Lung (tissue), 12 donors: ENCODE data around the gene PXMP2. TPM values are rescaled to one million over a fixed set of nuclear protein-coding genes. Genes with fewer than 3 reads are reported as not detected.

ENCODE experiments used
- ATAC-seq: fragments of 200-7000 bp; cut with Tn5 transposase; one replicate; pipeline ENCODE4 v1.9.1; 2020; ENCODE audit warnings: moderate number of reproducible peaks; ENCODE audit not compliant: insufficient read depth, low FRiP score
- DNase-seq, 3 donors: peaks; one replicate each; pipeline ENCODE4 v3.0.0-alpha.2; 2013 to 2017
- H3K27ac ChIP-seq, 2 donors: one replicate each; pipeline ENCODE4 v1.5.1; 2013; ENCODE audit warnings: mild to moderate bottlenecking in 2 of 2, moderate library complexity in 2 of 2, control low read depth in 1 of 2, inconsistent platforms in 1 of 2, low read depth in 1 of 2, low read length in 1 of 2
- H3K27me3 ChIP-seq, 3 donors: one replicate each; pipeline ENCODE4 v1.5.1; 2013; ENCODE audit warnings: low read length in 2 of 3; ENCODE audit not compliant: control insufficient read depth in 3 of 3, insufficient read depth in 3 of 3
- H3K36me3 ChIP-seq, 4 donors: one replicate each; pipeline ENCODE4 v1.5.1; 2013; ENCODE audit warnings: low read length in 4 of 4, mild to moderate bottlenecking in 1 of 4, moderate library complexity in 1 of 4; ENCODE audit not compliant: control insufficient read depth in 4 of 4, insufficient read depth in 4 of 4
- H3K4me1 ChIP-seq, 5 donors: one replicate each; pipeline ENCODE4 v1.5.1; 2013; ENCODE audit warnings: low read length in 5 of 5, mild to moderate bottlenecking in 2 of 5, moderate library complexity in 1 of 5; ENCODE audit not compliant: control insufficient read depth in 5 of 5, insufficient read depth in 5 of 5
- H3K4me3 ChIP-seq: one replicate; pipeline ENCODE4 v1.5.1; 2013; ENCODE audit warnings: mild to moderate bottlenecking, control low read depth, moderate library complexity
- H3K9ac ChIP-seq, 2 donors: one replicate each; pipeline ENCODE4 v1.5.1; 2013; ENCODE audit warnings: low read length in 2 of 2, control low read depth in 1 of 2; ENCODE audit not compliant: insufficient read depth in 1 of 2
- H3K9me3 ChIP-seq, 4 donors: one replicate each; pipeline ENCODE4 v1.5.1; 2013; ENCODE audit warnings: low read length in 3 of 4, mild to moderate bottlenecking in 1 of 4, moderate library complexity in 1 of 4; ENCODE audit not compliant: control insufficient read depth in 4 of 4, insufficient read depth in 3 of 4
- WGBS, 2 donors: extraction: QIAGEN DNeasy Blood & Tissue Kit; methylation state at CpG; one replicate each; pipeline ENCODE4 v1.1.7; 2013; 5-methylcytosine and 5-hydroxymethylcytosine counted together
- polyA plus RNA-seq, 2 donors: library from polyadenylated mRNA; stranded (reverse); fragments of 200-250 nt; gene quantifications; one replicate each; pipeline ENCODE4 v1.2.1, GENCODE V29; 2013
- total RNA-seq, 2 donors: library from RNA; depleted of rRNA in 1 of 2; stranded (reverse); fragments of >200 nt in 1 of 2; gene quantifications; one replicate each; pipeline ENCODE4 v1.2.1, GENCODE V29; 2014 to 2021
- TF ChIP-seq, protein P1 (sequence below): IDR thresholded peaks from 2 replicates; pipeline ENCODE4 v1.5.1; 2012; ENCODE audit warnings: mild to moderate bottlenecking; ENCODE audit errors: control extremely low read depth, extremely low read depth
- donor health status: control.
- donor health status: control.
- donor health status: Bipolar disorder and iron deficiency.
- donor health status: healthy.
- donor health status: DM: yes; HTN: yes; CAD: no.

Gene PXMP2
- total and polyA plus RNA-seq, 4 donors = 5.6 to 15.3 (median 13.2) TPM

DNA sequence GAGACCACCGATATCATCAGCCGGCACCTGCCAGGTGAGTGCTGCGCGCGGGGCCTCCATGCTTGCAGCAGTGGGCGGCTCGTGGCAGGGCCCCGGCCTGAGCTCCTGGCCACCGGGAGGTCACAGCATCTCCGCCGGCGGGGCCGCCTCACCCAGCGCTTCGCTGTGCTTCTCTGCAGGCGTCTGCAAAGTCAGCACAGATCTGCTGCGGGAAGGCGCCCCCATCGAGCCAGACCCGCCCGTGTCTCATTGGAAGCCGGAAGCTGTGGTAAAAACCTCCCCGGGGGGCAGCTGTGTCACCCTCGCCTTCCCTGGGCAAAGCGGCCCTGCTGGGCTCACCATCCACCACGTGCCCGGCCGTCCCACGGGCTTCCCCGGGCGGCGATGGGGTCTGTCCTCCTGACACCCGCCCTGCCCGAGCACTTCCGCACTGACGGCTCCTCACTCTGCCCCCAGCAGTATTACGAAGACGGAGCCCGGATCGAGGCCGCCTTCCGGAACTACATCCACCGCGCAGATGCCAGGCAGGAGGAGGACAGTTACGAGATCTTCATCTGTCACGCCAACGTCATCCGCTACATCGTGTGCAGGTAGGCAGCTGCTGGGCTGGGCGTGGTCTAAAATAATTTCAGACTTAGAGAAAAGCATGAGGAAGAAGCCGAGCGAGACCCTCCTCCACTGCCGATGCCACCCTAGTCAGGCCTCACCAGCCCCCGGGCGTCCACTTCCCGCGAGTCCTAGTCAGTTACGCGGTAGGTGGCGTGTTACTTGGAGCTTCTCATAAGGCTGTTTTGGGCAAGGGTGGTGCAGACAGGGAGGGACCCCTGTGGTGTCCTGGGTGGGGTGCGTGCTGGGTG, 30.4 kb downstream of the PXMP2 start:
- H3K4me1 ChIP-seq = peaks cover 0 to 2% (median 0%) of the 10 kb centered on the region in 5 donors
- TF ChIP-seq, protein P1, sequence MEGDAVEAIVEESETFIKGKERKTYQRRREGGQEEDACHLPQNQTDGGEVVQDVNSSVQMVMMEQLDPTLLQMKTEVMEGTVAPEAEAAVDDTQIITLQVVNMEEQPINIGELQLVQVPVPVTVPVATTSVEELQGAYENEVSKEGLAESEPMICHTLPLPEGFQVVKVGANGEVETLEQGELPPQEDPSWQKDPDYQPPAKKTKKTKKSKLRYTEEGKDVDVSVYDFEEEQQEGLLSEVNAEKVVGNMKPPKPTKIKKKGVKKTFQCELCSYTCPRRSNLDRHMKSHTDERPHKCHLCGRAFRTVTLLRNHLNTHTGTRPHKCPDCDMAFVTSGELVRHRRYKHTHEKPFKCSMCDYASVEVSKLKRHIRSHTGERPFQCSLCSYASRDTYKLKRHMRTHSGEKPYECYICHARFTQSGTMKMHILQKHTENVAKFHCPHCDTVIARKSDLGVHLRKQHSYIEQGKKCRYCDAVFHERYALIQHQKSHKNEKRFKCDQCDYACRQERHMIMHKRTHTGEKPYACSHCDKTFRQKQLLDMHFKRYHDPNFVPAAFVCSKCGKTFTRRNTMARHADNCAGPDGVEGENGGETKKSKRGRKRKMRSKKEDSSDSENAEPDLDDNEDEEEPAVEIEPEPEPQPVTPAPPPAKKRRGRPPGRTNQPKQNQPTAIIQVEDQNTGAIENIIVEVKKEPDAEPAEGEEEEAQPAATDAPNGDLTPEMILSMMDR = no peak
- DNase-seq (peak in 1 of 3 donors; percentile 16), ATAC-seq (no peak)
- H3K27me3 ChIP-seq = no peaks in the 10 kb centered on the region
- peaks cover 9 to 54% (median 20%) of the 10 kb centered on the region in 4 donors for H3K36me3 ChIP-seq
- H3K4me3 ChIP-seq = no peak overlapping the region
- no peaks in the 10 kb centered on the region for H3K9me3 ChIP-seq
- H3K9ac ChIP-seq = no peak overlapping the region
- WGBS, 2 donors = 95 to 96% methylated on average over 61 of the region's 61 CpGs
- H3K27ac ChIP-seq = no peak overlapping the region

DNA sequence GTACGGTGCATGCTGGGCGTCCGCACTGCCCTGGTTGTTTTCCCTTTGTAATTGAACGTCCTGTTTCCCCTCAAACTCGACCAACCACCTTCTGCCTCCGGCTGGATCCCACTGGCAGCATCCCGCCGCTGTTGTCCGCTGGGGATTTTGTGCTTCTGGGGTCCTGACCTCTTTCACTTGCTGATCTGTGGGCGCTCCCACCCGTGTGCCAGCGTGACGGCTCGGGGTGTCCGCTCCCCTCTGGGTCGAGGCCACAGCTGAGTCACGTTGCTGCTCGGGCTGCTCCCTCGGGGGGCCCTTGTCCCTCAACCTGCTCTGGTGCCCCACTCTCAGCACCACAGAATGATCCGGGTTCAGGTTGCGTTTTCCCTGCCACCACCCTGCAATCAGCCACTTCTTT, 31.3 kb downstream of the PXMP2 start:
- no peaks in the 10 kb centered on the region for H3K4me1 ChIP-seq
- no peaks in the 10 kb centered on the region for H3K27me3 ChIP-seq
- peaks cover 9 to 60% (median 24%) of the 10 kb centered on the region in 4 donors for H3K36me3 ChIP-seq
- H3K27ac ChIP-seq = no peak overlapping the region
- no peak overlapping the region for H3K4me3 ChIP-seq
- ATAC-seq (no peak), DNase-seq (no peak)
- H3K9me3 ChIP-seq = no peaks in the 10 kb centered on the region
- WGBS, 2 donors = 94 to 95% methylated on average over 21 of the region's 21 CpGs
- no peak overlapping the region for H3K9ac ChIP-seq
- TF ChIP-seq, protein P1 = no peak

DNA sequence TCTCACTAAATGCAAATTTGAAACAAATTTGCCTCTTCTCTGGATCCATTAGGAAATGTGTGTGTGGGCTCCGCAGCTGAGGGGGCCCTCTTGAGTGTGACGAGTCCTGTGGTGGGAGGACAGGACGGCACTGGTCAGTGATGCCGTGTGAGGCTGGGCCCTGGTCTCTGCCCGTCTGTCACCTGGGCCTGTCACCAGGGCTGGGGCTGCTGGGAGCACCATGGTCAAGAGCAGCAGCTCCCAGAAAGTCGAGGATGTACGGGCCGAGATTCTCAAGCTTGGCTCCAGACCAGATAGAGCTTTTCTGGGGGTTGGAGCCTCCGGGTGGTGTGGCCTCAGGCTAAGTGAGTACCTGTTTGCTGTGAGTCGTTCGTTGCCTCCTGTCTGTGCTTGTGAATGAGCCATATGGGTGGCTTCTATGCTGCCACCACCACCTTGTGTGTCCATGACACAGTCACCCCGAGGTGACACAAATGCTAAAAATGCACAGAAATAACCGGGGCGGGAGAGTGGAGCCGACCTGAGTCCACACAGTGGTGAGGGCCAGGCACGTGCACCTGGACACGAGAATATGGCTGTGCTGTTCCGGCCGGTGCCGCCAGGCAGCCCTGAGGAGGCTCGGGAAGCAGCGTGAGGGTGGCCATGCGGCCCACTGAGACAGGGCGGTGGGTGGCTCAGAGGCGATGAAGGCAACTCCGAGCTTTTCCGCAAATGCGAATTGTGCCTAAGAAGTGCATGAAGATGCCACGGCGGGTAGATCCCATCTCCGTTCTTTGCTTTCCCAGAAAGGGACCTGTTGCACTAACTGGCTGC, 32.0 kb downstream of the PXMP2 start:
- H3K4me1 ChIP-seq = no peaks in the 10 kb centered on the region
- H3K27me3 ChIP-seq = no peaks in the 10 kb centered on the region
- no peaks in the 10 kb centered on the region for H3K9me3 ChIP-seq
- 96% methylated on average over 31 of the region's 31 CpGs for WGBS, 2 donors
- H3K27ac ChIP-seq = no peak overlapping the region
- no peak overlapping the region for H3K9ac ChIP-seq
- peaks cover 9 to 65% (median 24%) of the 10 kb centered on the region in 4 donors for H3K36me3 ChIP-seq
- no peak overlapping the region for H3K4me3 ChIP-seq
- DNase-seq = no peak
- TF ChIP-seq, protein P1 = no peak
- ATAC-seq = no peak
